WTC11 (cell line): ENCODE data around the gene CDH13. TPM values are rescaled to one million over a fixed set of nuclear protein-coding genes. Genes with fewer than 3 reads are reported as not detected.

Experiments
- ATAC-seq: fragments of 200-7000 bp; cut with Tn5 transposase; 2 replicates; pipeline ENCODE4 v1.10.0; 2021; ENCODE audit warnings: mild to moderate bottlenecking, moderate library complexity
- CTCF ChIA-PET: fragments of 300-600 bp; sonication (Branson Sonifier 250); formaldehyde crosslinking; loops from one replicate; lab custom pipeline; 2021; ENCODE audit warnings: antibody characterized with exemption; lab: Charles Lee
- POLR2A ChIA-PET: fragments of 350-600 bp; sonication (Branson Sonifier 250); formaldehyde crosslinking; loops from one replicate; lab custom pipeline; 2021; ENCODE audit warnings: antibody characterized with exemption; lab: Charles Lee
- DNase-seq: peaks from one replicate; pipeline ENCODE4 v3.0.0; 2021; ENCODE audit warnings: low spot score
- H3K27ac Mint-ChIP-seq: 2 replicates; pipeline ENCODE4 v1.8.0; 2021; ENCODE audit warnings: mixed read lengths
- H3K27me3 Mint-ChIP-seq: 2 replicates; pipeline ENCODE4 v1.8.0; 2021; ENCODE audit warnings: low read depth, mild to moderate bottlenecking, moderate library complexity, mixed read lengths
- H3K36me3 Mint-ChIP-seq: 2 replicates; pipeline ENCODE4 v1.8.0; 2021; ENCODE audit warnings: mixed read lengths
- H3K4me1 Mint-ChIP-seq: 2 replicates; pipeline ENCODE4 v1.8.0; 2022; ENCODE audit warnings: mixed read lengths
- H3K4me3 Mint-ChIP-seq: 2 replicates; pipeline ENCODE4 v1.8.0; 2021; ENCODE audit warnings: mild to moderate bottlenecking, moderate library complexity, mixed read lengths
- H3K9me3 Mint-ChIP-seq: 2 replicates; pipeline ENCODE4 v1.8.0; 2021; ENCODE audit warnings: mixed read lengths
- AFF4 ChIP-seq: sonication (generic); formaldehyde crosslinking; IDR thresholded peaks from 2 replicates; pipeline ENCODE4 v1.8.1; 2023; ENCODE audit warnings: mild to moderate bottlenecking, missing genetic modification reagents, borderline replicate concordance
- ATF3 ChIP-seq: sonication (generic); formaldehyde crosslinking; conservative IDR thresholded peaks from 2 replicates; pipeline ENCODE4 v1.8.1; 2022; ENCODE audit warnings: mild to moderate bottlenecking, missing genetic modification reagents
- CBFB ChIP-seq: sonication (generic); formaldehyde crosslinking; IDR thresholded peaks from 2 replicates; pipeline ENCODE4 v1.8.1; 2022; ENCODE audit warnings: mild to moderate bottlenecking, low read depth, missing genetic modification reagents
- CREB1 ChIP-seq: sonication (generic); formaldehyde crosslinking; IDR thresholded peaks from 2 replicates; pipeline ENCODE4 v1.8.0; 2023; ENCODE audit warnings: mild to moderate bottlenecking, missing genetic modification reagents
- CREM ChIP-seq: sonication (generic); formaldehyde crosslinking; IDR thresholded peaks from 2 replicates; pipeline ENCODE4 v1.8.1; 2022; ENCODE audit warnings: mild to moderate bottlenecking, missing genetic modification reagents, moderate library complexity
- CTCF ChIP-seq: fragments of 200-600 bp; IDR thresholded peaks from 2 replicates; pipeline ENCODE4 v1.8.0; 2022; ENCODE audit warnings: antibody characterized with exemption
- E2F4 ChIP-seq: sonication (generic); formaldehyde crosslinking; IDR thresholded peaks from 2 replicates; pipeline ENCODE4 v1.8.1; 2022; ENCODE audit warnings: low read depth, mild to moderate bottlenecking, moderate library complexity, missing genetic modification reagents, borderline replicate concordance
- ERG ChIP-seq: fragments of 250-450 bp; sonication (Bioruptor Pico); IDR thresholded peaks from 2 replicates; pipeline ENCODE4 v1.8.0; 2021; ENCODE audit warnings: mild to moderate bottlenecking
- GRHL2 ChIP-seq: fragments of 250-450 bp; sonication (Bioruptor Pico); IDR thresholded peaks from 2 replicates; pipeline ENCODE4 v1.8.0; 2022; ENCODE audit warnings: mild to moderate bottlenecking, moderate library complexity; ENCODE audit not compliant: insufficient replicate concordance, severe bottlenecking
- GTF2I ChIP-seq: fragments of 250-450 bp; sonication (Bioruptor Pico); conservative IDR thresholded peaks from 2 replicates; pipeline ENCODE4 v1.4.0; 2021; ENCODE audit warnings: mild to moderate bottlenecking
- IRF2 ChIP-seq: sonication (generic); formaldehyde crosslinking; IDR thresholded peaks from 2 replicates; pipeline ENCODE4 v1.8.0; 2022; ENCODE audit warnings: low read depth, missing genetic modification reagents, borderline replicate concordance
- KAT7 ChIP-seq: sonication (generic); formaldehyde crosslinking; IDR thresholded peaks from 2 replicates; pipeline ENCODE4 v1.8.1; 2023; ENCODE audit warnings: missing genetic modification reagents, mild to moderate bottlenecking, borderline replicate concordance
- MLX ChIP-seq: sonication (generic); formaldehyde crosslinking; IDR thresholded peaks from 2 replicates; pipeline ENCODE4 v1.8.1; 2023; ENCODE audit warnings: mild to moderate bottlenecking, missing genetic modification reagents, moderate library complexity
- NFE2L1 ChIP-seq: sonication (generic); formaldehyde crosslinking; IDR thresholded peaks from 2 replicates; pipeline ENCODE4 v1.8.1; 2023; ENCODE audit warnings: missing genetic modification reagents
- NR1H2 ChIP-seq: sonication (generic); formaldehyde crosslinking; IDR thresholded peaks from 2 replicates; pipeline ENCODE4 v1.9.0; 2021; ENCODE audit warnings: mild to moderate bottlenecking, moderate library complexity, missing genetic modification reagents
- OVOL2 ChIP-seq: fragments of 250-450 bp; sonication (Bioruptor Pico); IDR thresholded peaks from 2 replicates; pipeline ENCODE4 v1.9.0; 2021; ENCODE audit warnings: mild to moderate bottlenecking, borderline replicate concordance
- PRRX2 ChIP-seq: fragments of 250-450 bp; sonication (Bioruptor Pico); IDR thresholded peaks from 2 replicates; pipeline ENCODE4 v1.8.0; 2021; ENCODE audit warnings: mild to moderate bottlenecking
- SOX15 ChIP-seq: fragments of 250-450 bp; sonication (Bioruptor Pico); IDR thresholded peaks from 2 replicates; pipeline ENCODE4 v1.9.0; 2021; ENCODE audit warnings: mild to moderate bottlenecking
- SP1 ChIP-seq: sonication (generic); formaldehyde crosslinking; conservative IDR thresholded peaks from 2 replicates; pipeline ENCODE4 v1.8.1; 2022; ENCODE audit warnings: missing genetic modification reagents
- USF1 ChIP-seq: sonication (generic); formaldehyde crosslinking; IDR thresholded peaks from 2 replicates; pipeline ENCODE4 v1.8.0; 2022; ENCODE audit warnings: mild to moderate bottlenecking, missing genetic modification reagents
- ZMAT4 ChIP-seq: fragments of 250-450 bp; sonication (Bioruptor Pico); IDR thresholded peaks from 2 replicates; pipeline ENCODE4 v1.9.0; 2021; ENCODE audit warnings: mild to moderate bottlenecking
- ZNF138 ChIP-seq: sonication (generic); formaldehyde crosslinking; conservative IDR thresholded peaks from 2 replicates; pipeline ENCODE4 v1.8.1; 2022; ENCODE audit warnings: mild to moderate bottlenecking, moderate library complexity, missing genetic modification reagents
- ZNF281 ChIP-seq: sonication (generic); formaldehyde crosslinking; IDR thresholded peaks from 2 replicates; pipeline ENCODE4 v1.8.0; 2023; ENCODE audit warnings: mild to moderate bottlenecking, missing genetic modification reagents
- total RNA-seq: library from RNA; stranded (reverse); gene quantifications from 3 replicates; pipeline ENCODE4 v1.2.3, GENCODE V29; 2021

Gene CDH13
- total RNA-seq, 1 experiment from 2014 or later, result 0.81 TPM

- no peak for TF ChIP-seq MLX (CRISPR knock-in tag)
- TF ChIP-seq ZNF138, result no peak
- no peak for TF ChIP-seq KAT7 (CRISPR knock-in tag)
- no peak for TF ChIP-seq NFE2L1
- TF ChIP-seq CTCF, result no peak
Observed at GRCh38 chr16:82634955-82635610, 8.3 kb downstream of the CDH13 start (continued).

- Mint-ChIP-seq H3K36me3 (no peaks in the 10 kb centered on the region), H3K27ac (no peak overlapping the region)
- TF ChIP-seq ZMAT4 (CRISPR knock-in tag) (no peak), NR1H2 (no peak), SOX15 (no peak), NFE2L1 (no peak), ERG (no peak), AFF4 (CRISPR knock-in tag) (no peak), ZNF281 (CRISPR knock-in tag) (no peak), CREM (CRISPR knock-in tag) (no peak), E2F4 (CRISPR knock-in tag) (no peak), SP1 (CRISPR knock-in tag) (no peak), OVOL2 (no peak), IRF2 (CRISPR knock-in tag) (no peak), GTF2I (CRISPR knock-in tag) (no peak), GRHL2 (CRISPR knock-in tag) (no peak), USF1 (CRISPR knock-in tag) (no peak), CREB1 (CRISPR knock-in tag) (no peak), PRRX2 (no peak), ATF3 (CRISPR knock-in tag) (no peak), CBFB (CRISPR knock-in tag) (no peak)
- TF ChIP-seq, all 79 proteins: peak for 0
- Mint-ChIP-seq H3K9me3 (peaks cover 5% of the 10 kb centered on the region), H3K4me1 (peaks cover 9% of the 10 kb centered on the region), H3K27me3 (no peaks in the 10 kb centered on the region), H3K4me3 (no peak overlapping the region)
- DNase-seq (no peak), ATAC-seq (no peak)
- ChIA-PET CTCF (no interaction called here), POLR2A (no interaction called here)
Observed at GRCh38 chr16:82636485-82636884, 9.7 kb downstream of the CDH13 start.
